Hepatocyte (in vitro differentiated cells): ENCODE results near the gene MTRF1.

ENCODE experiments used
- CTCF ChIP-seq: fragments of 200-600 bp; sonication (generic); IDR thresholded peaks from 2 replicates; pipeline ENCODE4 v1.5.1; 2016; ENCODE audit warnings: antibody characterized with exemption, mild to moderate bottlenecking; ENCODE audit not compliant: poor library complexity
- EZH2 ChIP-seq: fragments of 200-600 bp; sonication (generic); IDR thresholded peaks from 2 replicates; pipeline ENCODE4 v1.6.1; 2016; ENCODE audit warnings: antibody characterized with exemption, mild to moderate bottlenecking, borderline replicate concordance

- TF ChIP-seq CTCF (no peak), EZH2 (no peak)
These were observed 67.4 kb downstream of the MTRF1 start for GRCh38 chr13:41196011-41196410.
